GM12872 (cell line): ENCODE measurements around the gene PRKG2.

Experiments used
- TF ChIP-seq, protein P1 (sequence below): IDR thresholded peaks from 3 replicates; pipeline ENCODE4 v1.5.1; 2011; ENCODE audit warnings: low read depth, mild to moderate bottlenecking, low read length, moderate library complexity; ENCODE audit not compliant: insufficient read depth

Gene PRKG2, protein sequence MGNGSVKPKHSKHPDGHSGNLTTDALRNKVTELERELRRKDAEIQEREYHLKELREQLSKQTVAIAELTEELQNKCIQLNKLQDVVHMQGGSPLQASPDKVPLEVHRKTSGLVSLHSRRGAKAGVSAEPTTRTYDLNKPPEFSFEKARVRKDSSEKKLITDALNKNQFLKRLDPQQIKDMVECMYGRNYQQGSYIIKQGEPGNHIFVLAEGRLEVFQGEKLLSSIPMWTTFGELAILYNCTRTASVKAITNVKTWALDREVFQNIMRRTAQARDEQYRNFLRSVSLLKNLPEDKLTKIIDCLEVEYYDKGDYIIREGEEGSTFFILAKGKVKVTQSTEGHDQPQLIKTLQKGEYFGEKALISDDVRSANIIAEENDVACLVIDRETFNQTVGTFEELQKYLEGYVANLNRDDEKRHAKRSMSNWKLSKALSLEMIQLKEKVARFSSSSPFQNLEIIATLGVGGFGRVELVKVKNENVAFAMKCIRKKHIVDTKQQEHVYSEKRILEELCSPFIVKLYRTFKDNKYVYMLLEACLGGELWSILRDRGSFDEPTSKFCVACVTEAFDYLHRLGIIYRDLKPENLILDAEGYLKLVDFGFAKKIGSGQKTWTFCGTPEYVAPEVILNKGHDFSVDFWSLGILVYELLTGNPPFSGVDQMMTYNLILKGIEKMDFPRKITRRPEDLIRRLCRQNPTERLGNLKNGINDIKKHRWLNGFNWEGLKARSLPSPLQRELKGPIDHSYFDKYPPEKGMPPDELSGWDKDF

DNA sequence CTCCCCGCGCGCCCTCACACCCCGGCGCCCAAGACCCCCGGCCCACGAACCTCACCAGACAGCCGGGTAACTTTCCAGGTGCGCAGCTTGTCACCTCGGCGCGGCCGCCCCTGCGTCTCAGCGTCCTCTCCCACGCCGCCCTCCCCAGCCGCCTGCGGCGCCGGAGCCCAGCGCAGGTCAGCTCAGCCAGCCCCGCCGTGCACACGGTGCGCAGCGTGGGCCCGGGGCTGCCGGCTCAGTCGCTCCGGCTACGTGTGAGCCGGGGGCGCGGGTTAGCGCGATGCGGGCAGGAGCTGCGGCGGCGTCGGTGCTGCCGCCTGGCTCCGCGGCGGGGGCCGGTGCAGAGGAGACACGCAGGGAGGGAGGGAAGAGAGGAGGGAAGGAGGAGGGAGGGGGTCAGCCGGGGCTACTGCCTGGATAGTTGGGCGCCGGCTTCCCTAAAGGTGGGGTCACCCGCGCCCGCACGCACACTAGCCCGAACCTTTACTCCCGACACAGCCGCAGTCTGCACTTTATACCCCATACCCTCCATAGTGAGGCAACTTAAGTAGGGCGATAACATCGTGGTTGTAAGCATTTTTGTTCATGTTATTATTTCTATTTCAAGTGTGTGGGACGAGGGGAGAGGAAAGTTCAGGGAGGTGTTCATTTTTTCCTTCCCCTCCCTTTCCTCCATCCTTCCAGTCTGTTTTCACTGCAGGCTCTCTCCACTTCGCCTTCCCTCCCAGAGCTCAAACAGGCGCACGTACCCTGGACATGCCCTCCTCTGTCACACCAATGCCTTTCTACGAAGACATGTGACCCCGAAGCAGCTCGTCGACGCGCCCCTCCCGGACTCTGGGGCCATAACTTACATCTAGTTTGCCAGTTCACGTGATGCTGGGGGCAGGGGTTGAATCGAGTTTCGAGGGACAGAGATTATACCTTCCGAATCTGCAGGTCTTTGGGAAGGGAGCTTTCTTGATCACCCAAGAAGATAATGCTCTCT, at the start of gene PRKG2:
PRKG2 (minus strand) TSS at position 342 of the 988 bp plus-strand sequence. CDS start 10,175 bp downstream, outside the sequence.
- TF ChIP-seq, protein P1, sequence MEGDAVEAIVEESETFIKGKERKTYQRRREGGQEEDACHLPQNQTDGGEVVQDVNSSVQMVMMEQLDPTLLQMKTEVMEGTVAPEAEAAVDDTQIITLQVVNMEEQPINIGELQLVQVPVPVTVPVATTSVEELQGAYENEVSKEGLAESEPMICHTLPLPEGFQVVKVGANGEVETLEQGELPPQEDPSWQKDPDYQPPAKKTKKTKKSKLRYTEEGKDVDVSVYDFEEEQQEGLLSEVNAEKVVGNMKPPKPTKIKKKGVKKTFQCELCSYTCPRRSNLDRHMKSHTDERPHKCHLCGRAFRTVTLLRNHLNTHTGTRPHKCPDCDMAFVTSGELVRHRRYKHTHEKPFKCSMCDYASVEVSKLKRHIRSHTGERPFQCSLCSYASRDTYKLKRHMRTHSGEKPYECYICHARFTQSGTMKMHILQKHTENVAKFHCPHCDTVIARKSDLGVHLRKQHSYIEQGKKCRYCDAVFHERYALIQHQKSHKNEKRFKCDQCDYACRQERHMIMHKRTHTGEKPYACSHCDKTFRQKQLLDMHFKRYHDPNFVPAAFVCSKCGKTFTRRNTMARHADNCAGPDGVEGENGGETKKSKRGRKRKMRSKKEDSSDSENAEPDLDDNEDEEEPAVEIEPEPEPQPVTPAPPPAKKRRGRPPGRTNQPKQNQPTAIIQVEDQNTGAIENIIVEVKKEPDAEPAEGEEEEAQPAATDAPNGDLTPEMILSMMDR: no peak

DNA sequence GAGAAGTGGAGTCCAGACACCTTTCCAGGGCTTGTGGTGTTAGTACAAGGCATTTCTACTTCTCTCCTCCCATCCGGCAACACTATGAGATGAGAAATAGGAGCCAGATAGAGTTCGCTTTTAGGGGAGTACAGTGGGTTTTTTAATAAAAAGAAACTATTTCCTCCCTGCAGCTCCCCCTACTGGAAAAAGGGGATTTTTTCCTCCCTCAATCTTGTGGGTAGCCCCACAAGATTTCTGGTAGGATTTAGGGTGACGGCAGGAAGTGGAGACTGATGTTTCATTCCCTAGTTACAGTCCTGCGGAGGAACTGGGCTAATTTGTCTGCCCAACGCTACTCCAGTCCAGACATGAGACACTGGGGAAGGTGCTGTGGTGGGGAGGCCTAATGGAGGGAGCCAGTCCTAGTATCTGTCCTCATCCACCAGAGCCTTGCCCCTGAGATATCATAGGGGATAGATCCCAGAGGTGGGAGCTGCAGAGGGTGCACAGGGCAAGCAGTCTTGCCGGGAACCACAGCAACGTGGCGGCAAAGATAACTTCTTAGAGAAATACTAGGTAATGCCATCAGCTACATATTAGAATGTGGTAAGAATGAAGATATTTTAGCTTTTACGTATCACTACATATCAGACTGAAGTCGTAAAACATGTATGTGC, 45.5 kb upstream of the PRKG2 start:
- TF ChIP-seq, protein P1: peak; percentile 40; the same call in 2 of the 3 replicates

DNA sequence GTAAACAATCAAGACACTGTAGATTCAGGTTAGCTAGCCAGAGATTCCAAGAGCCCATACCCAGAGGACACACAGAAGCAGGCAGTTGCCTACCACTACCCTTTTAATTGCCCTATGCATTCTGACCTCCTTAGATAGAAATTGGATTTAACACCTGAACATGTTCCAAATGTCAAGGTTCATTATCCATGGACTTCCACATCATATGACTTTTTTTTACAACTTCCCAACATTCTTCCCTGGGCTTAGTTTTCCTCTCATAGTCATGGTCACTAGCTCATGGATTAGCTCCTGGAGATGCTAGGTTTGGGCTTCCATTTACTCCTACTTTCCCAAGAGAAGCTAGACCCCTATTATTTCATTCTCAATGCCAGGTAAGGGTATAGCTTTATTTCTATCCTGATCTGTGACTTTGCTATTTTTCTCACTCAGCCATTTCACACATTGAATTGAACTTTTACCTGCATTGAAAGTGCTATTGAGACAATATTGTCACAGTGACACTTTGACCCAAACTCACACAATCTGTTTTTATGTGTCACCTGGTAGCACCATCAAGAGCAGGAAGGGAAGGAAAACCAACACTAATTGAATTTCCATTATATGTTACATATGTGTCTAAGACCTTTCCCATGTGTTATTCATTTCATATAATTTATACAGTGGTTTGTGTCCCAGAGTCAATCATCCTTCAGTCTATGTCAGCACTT, 44.0 kb upstream of the PRKG2 start:
- TF ChIP-seq, protein P1: no peak

DNA sequence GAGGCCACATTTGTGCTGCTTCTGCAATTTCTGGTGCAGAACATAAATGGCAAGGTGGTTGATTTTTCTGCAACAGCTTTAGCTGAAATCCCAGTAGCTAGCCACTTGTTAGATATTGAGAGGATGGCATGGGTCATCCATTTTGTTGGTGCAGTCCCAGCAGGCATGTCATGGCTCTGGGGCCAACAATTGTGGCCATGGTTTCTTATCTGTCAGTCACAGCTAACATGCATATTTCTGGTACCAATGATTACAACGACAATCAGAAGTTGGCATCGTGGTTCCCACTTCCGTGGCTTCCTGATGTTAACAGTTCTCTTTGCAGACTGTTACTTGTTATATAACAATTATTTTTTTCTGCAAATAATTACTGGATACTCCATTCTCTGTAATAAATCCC, 42.8 kb upstream of the PRKG2 start:
- TF ChIP-seq, protein P1: no peak

DNA sequence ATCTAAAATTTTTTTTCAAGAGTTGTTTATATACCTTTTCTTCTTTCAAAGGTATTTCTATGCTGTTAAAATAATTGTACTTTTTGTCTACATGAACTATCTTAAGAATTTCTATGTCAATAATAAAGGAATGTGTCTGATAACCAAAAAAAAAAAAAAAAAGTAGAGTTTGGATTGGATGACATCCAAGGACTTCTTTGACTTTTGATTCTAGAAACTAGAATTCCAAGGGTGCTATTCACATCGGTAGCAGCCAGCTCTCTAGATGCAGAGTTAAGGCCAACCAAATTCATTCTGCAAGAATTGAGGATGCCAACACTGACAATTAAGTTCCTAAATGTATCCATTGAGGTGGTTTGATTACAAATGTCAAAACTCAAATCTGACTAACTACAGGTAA, 42.0 kb upstream of the PRKG2 start:
- TF ChIP-seq, protein P1: no peak

DNA sequence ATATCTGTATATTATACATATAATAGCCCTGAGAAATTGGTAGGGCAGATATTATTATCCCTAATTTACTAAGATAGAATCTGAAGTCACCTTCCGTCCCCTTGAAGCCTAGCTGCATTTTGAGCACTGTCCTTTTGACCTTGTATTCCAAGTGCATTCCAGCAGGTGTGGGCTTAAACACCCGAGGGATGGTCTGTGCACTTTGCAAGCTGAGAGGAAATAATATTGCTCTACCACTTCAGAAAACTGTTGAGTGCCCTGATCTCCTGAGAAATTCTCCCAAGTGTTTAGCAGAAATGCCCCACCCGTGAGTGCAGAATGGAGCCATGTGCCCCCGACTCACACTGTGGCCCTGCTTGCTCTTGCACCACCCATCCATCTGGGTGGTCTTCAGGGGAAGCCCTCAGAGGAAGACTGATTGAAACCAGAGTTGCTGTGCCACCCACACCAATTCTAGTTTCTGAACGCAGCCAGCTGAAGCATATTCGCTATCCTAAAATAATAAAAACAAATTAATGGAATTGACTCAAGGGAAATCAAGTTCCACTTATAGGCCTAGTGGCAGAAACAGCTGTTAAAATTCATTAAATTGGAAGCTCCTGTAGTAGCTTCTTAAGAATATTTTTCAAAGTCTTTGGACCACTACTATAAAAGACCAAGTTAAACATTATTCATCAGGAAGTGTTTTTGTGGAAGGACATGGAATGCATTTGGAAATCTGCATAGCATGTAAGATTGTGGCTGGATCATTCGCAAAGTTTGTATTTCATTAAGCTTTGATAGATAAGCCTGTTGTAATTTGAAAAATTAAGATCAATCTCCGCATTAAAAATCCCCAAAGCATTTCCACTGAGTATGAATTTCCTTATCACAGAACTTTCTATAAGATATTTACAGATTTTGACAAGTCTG, 41.3 kb upstream of the PRKG2 start:
- TF ChIP-seq, protein P1: no peak
